GM12878 (cell line): Measurements from ENCODE around the gene SKOR2. TPM values are rescaled to one million over a fixed set of nuclear protein-coding genes. Genes with fewer than 3 reads are reported as not detected.

Source experiments
- ATAC-seq: fragments of 200-7000 bp; cut with Tn5 transposase; 3 replicates; pipeline ENCODE4 v1.9.1; 2020; ENCODE audit warnings: mild to moderate bottlenecking, moderate library complexity
- BruUV-seq: library from RNA; stranded (reverse); fragments of 400-500 nt; replicated peaks from 2 replicates; lab custom pipeline; 2021; lab: Mats Ljungman, UMichigan
- CTCF ChIA-PET: fragments of 300-600 bp; sonication (Branson Sonifier 250); formaldehyde crosslinking; extraction: SDS; loops from one replicate; lab custom pipeline; 2021; ENCODE audit warnings: inconsistent platforms; lab: Yijun Ruan, JAX
- POLR2A ChIA-PET: fragments of 350-600 bp; formaldehyde crosslinking; extraction: SDS; loops from one replicate; lab custom pipeline; 2021; ENCODE audit warnings: inconsistent platforms; lab: Charles Lee
- RAD21 ChIA-PET: fragments of 300-600 bp; sonication (Branson Sonifier 250); formaldehyde crosslinking; loops from one replicate; lab custom pipeline; 2023; ENCODE audit warnings: antibody characterized with exemption; ENCODE audit not compliant: unreplicated experiment; lab: Charles Lee
- SMC1A ChIA-PET: fragments of 300-600 bp; sonication (Branson Sonifier 250); formaldehyde crosslinking; loops from one replicate; lab custom pipeline; 2023; ENCODE audit not compliant: unreplicated experiment, uncharacterized antibody; lab: Charles Lee
- DNase-seq: peaks from one replicate; pipeline ENCODE4 v3.0.0-alpha.2; 2011; ENCODE audit warnings: low read depth, low spot score
- FAIRE-seq: peaks from 3 replicates; lab custom pipeline; 2011; peaks lifted over from hg19 to GRCh38; lab: Jason Lieb, UNC
- H2AFZ ChIP-seq: 2 replicates; pipeline ENCODE4 v1.6.0; 2011; ENCODE audit warnings: low read depth, low read length, control low read depth; ENCODE audit not compliant: control insufficient read depth
- H3K27ac ChIP-seq: 2 replicates; pipeline ENCODE4 v1.5.1; 2011; ENCODE audit warnings: control low read depth; ENCODE audit not compliant: control insufficient read depth, insufficient read depth
- H3K27me3 ChIP-seq, 2 experiments: replicated peaks in 1 of 2; 2 replicates each; pipeline versions ENCODE4 v1.6.0 to v1.6.1; 2011; ENCODE audit warnings: low read length in 1 of 2; ENCODE audit not compliant: control insufficient read depth in 2 of 2, insufficient read depth in 2 of 2
- H3K36me3 ChIP-seq, 2 experiments: 2 replicates each; pipeline ENCODE4 v1.5.1; 2011; ENCODE audit warnings: low read length in 1 of 2; ENCODE audit not compliant: control insufficient read depth in 2 of 2, insufficient read depth in 2 of 2
- H3K4me1 ChIP-seq: 2 replicates; pipeline ENCODE4 v1.6.1; 2011; ENCODE audit warnings: mild to moderate bottlenecking, low read length, moderate library complexity, mixed read lengths; ENCODE audit not compliant: control insufficient read depth, insufficient read depth
- H3K4me2 ChIP-seq: 2 replicates; pipeline ENCODE4 v1.6.0; 2011; ENCODE audit warnings: control low read depth; ENCODE audit not compliant: control insufficient read depth, insufficient read depth
- H3K4me3 ChIP-seq: fragments of 200-600 bp; sonication (generic); 2 replicates; pipeline ENCODE4 v1.5.1; 2016
- H3K79me2 ChIP-seq: 2 replicates; pipeline ENCODE4 v1.6.0; 2011; ENCODE audit warnings: low read length; ENCODE audit not compliant: control insufficient read depth, insufficient read depth
- H3K9ac ChIP-seq: 2 replicates; pipeline ENCODE4 v1.8.0; 2011; ENCODE audit warnings: low read length, control low read depth, mixed read lengths; ENCODE audit not compliant: control insufficient read depth, insufficient read depth
- H3K9me3 ChIP-seq: replicated peaks from 3 replicates; pipeline ENCODE4 v1.5.1; 2011; ENCODE audit warnings: mild to moderate bottlenecking, low read length; ENCODE audit not compliant: control insufficient read depth, insufficient read depth
- H4K20me1 ChIP-seq: 2 replicates; pipeline ENCODE4 v1.6.0; 2011; ENCODE audit not compliant: control insufficient read depth, insufficient read depth
- CHD2 ChIP-seq: IDR thresholded peaks from 2 replicates; pipeline ENCODE4 v1.6.1; 2011; ENCODE audit warnings: low read depth, low read length, improper control_type of control experiment, borderline replicate concordance
- CREB1 ChIP-seq: IDR thresholded peaks from 2 replicates; pipeline ENCODE4 v1.6.1; 2012; ENCODE audit warnings: low read depth, mild to moderate bottlenecking, inconsistent platforms
- ESRRA ChIP-seq: IDR thresholded peaks from 2 replicates; pipeline ENCODE4 v1.6.1; 2012; ENCODE audit warnings: mild to moderate bottlenecking, low read length, improper control_type of control experiment
- FOS ChIP-seq: IDR thresholded peaks from 3 replicates; pipeline ENCODE4 v1.6.1; 2011; ENCODE audit warnings: borderline replicate concordance; ENCODE audit not compliant: insufficient read length; ENCODE audit errors: extremely low read depth
- HSF1 ChIP-seq: fragments of 150-350 bp; IDR thresholded peaks from 2 replicates; pipeline ENCODE4 v1.6.1; 2014; ENCODE audit warnings: mild to moderate bottlenecking, low read depth, low read length
- IKZF1 ChIP-seq: fragments of 450-650 bp; conservative IDR thresholded peaks from 2 replicates; pipeline ENCODE4 v1.6.1; 2017; ENCODE audit warnings: antibody characterized with exemption, mild to moderate bottlenecking
- NFIC ChIP-seq: IDR thresholded peaks from 2 replicates; pipeline ENCODE4 v1.6.1; 2012; ENCODE audit warnings: low read depth, mild to moderate bottlenecking, inconsistent platforms, low read length, moderate library complexity
- POU2F2 ChIP-seq: IDR thresholded peaks from 3 replicates; pipeline ENCODE4 v1.6.1; 2011; ENCODE audit warnings: low read depth, mild to moderate bottlenecking, low read length, borderline replicate concordance
- RCOR1 ChIP-seq: conservative IDR thresholded peaks from 2 replicates; pipeline ENCODE4 v1.6.1; 2012; ENCODE audit warnings: low read depth, low read length, improper control_type of control experiment
- REST ChIP-seq: IDR thresholded peaks from 2 replicates; pipeline ENCODE4 v1.6.1; 2012; ENCODE audit warnings: mild to moderate bottlenecking, low read depth, low read length
- SKIL ChIP-seq: fragments of 450-650 bp; IDR thresholded peaks from 2 replicates; pipeline ENCODE4 v1.6.1; 2017; ENCODE audit warnings: mild to moderate bottlenecking, low read depth, inconsistent platforms; ENCODE audit not compliant: poor library complexity, severe bottlenecking
- TARDBP ChIP-seq: IDR thresholded peaks from 2 replicates; pipeline ENCODE4 v1.6.1; 2016; ENCODE audit warnings: borderline replicate concordance
- USF1 ChIP-seq: IDR thresholded peaks from 2 replicates; pipeline ENCODE4 v1.6.1; 2011; ENCODE audit warnings: borderline replicate concordance, low read depth, mild to moderate bottlenecking, moderate library complexity, mixed read lengths, low read length; ENCODE audit not compliant: insufficient read depth; ENCODE audit errors: extremely low read length
- YBX1 ChIP-seq: fragments of 450-650 bp; IDR thresholded peaks from 2 replicates; pipeline ENCODE4 v1.6.1; 2016; ENCODE audit warnings: antibody characterized with exemption
- ZNF274 ChIP-seq: IDR thresholded peaks from one replicate; pipeline ENCODE4 v1.8.0; 2011; ENCODE audit not compliant: insufficient read length, insufficient read depth
- ZZZ3 ChIP-seq: IDR thresholded peaks from 2 replicates; pipeline ENCODE4 v1.6.1; 2011; ENCODE audit warnings: low read depth; ENCODE audit not compliant: control insufficient read depth, insufficient read length
- WGBS: methylation state at CpG from one replicate; pipeline ENCODE4 v1.1.6; 2016; ENCODE audit warnings: low lambda C conversion rate; ENCODE audit not compliant: insufficient replicate concordance, insufficient coverage; ENCODE audit errors: missing lambda C conversion rate; 5-methylcytosine and 5-hydroxymethylcytosine counted together
- in situ Hi-C: fragments of 300-500 bp; cut with MboI; formaldehyde crosslinking; loops from 9 replicates; pipeline ENCODE4 v1.14.3; 2018; ENCODE audit warnings: mixed read lengths
- intact Hi-C: fragments of 100-400 bp; cut with micrococcal nuclease; formaldehyde crosslinking; loops from one replicate; pipeline ENCODE4 v1.14.2; 2022; ENCODE audit not compliant: unreplicated experiment
- polyA plus RNA-seq, 11 experiments: library from polyadenylated mRNA; depleted of rRNA in 4 of 11; unstranded in 6 of 11; stranded (reverse) in 5 of 11; fragments of >200 nt; fragmentation: Nextera tagmentation in 4 of 11; fragmentation: Illumina TruSeq in 1 of 11; extraction: Ambion mirVana in 4 of 11; extraction: Trizol in 1 of 11; gene quantifications; 1 replicate in 1 of 11; 2 replicates in 10 of 11; pipeline versions ENCODE4 v1.2.1 to v1.2.3, GENCODE V29; 2011 to 2016; ENCODE audit warnings: inconsistent platforms in 2 of 11, missing spikeins in 2 of 11, low read depth in 1 of 11
- total RNA-seq, 4 experiments: library from RNA; depleted of rRNA in 3 of 4; stranded (reverse); fragments of >200 nt in 3 of 4; fragmentation: Illumina TruSeq in 1 of 4; extraction: Trizol in 1 of 4; gene quantifications; 2 replicates each; pipeline versions ENCODE4 v1.2.1 to v1.2.3, GENCODE V29; 2013 to 2021

SKOR2 gene
- total and polyA plus RNA-seq, 10 of the 15 experiments (the other 5 are each of a cell fraction or from before 2014, with no cell fraction given), result not detected

- TF ChIP-seq POU2F2 (no peak), YBX1 (no peak), TARDBP (no peak), CREB1 (no peak), ZZZ3 (no peak), FOS (no peak), ZNF274 (no peak), IKZF1 (no peak), REST (no peak), USF1 (no peak), RCOR1 (no peak), NFIC (no peak), HSF1 (no peak), SKIL (no peak), ESRRA (no peak), CHD2 (no peak)
- no peak overlapping the region for H3K4me2 ChIP-seq
- no peak overlapping the region for H3K9ac ChIP-seq
- RAD21 ChIA-PET, result no interaction called here
- no peak overlapping the region for H3K4me3 ChIP-seq
- H2AFZ ChIP-seq, result no peak overlapping the region
- H3K36me3 ChIP-seq, result no peaks in the 10 kb centered on the region
- intact Hi-C loops, result no loop called here
- no peak overlapping the region for H3K27ac ChIP-seq
- peaks cover 6% of the 10 kb centered on the region; the same call in 1 of the 3 replicates for H3K9me3 ChIP-seq
- H3K79me2 ChIP-seq, result no peaks in the 10 kb centered on the region
- no TSS peak for BruUV-seq
- in situ Hi-C loops, result no loop called here
- CTCF ChIA-PET, result no interaction called here
- FAIRE-seq (no peak), ATAC-seq (no peak), DNase-seq (no peak)
- H3K27me3 ChIP-seq, result peaks cover 0 to 23% of the 10 kb centered on the region in 2 experiments; a peak in 3 of 4 replicates
- POLR2A ChIA-PET, result no interaction called here
- 67% methylated on average over 55 of the region's 90 CpGs for WGBS
- SMC1A ChIA-PET, result no interaction called here
- no peaks in the 10 kb centered on the region for H4K20me1 ChIP-seq
- H3K4me1 ChIP-seq, result no peaks in the 10 kb centered on the region
Measured at GRCh38 chr18:47247416-47248114, 3.9 kb downstream of the SKOR2 start.
